Measurements from ENCODE around the gene KCNMA1.

DNA sequence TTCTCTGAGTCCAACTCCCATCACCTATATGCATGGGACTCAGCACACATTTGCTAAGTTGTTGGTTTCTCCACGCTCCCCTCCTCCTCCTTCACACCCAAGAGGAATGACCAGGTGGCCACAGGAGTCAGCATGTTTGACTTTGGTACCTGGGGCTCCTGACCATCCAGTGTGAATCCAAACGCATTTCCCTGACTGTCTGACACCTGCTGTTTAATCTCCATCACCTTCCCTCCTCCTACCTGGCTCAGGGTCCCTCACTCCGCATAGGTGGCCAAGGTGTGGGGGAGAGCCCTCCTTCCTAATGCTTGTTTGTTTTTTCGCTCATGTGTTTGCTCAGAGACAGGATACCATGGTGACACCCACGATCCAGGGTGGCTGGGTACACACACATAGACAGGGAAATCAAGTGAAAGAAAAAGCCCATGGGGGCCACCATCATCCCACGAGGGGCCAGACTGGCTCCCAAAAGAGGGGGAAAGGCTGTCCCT lies 194.9 kb downstream of the KCNMA1 start:
- TF ChIP-seq POLR2AphosphoS5 (IDR thresholded peaks at IDR 0.05): no peak
- TF ChIP-seq POLR2A (IDR thresholded peaks at IDR 0.05): no peak
